Transverse colon (tissue), 4 donors: ENCODE measurements around the gene AKAP13.
A peak's percentile ranks its signal among the peaks of the same experiment; 100 is the strongest.

Source experiments
- CTCF ChIP-seq, 5 experiments: fragments of 200-600 bp in 3 of 5; fragments of 450-650 bp in 2 of 5; sonication (generic) in 3 of 5; IDR thresholded peaks; 1 replicate in 2 of 5; 2 replicates in 3 of 5; pipeline ENCODE4 v1.5.1; 2016 to 2017; ENCODE audit warnings: antibody characterized with exemption in 5 of 5, inconsistent platforms in 3 of 5, mild to moderate bottlenecking in 2 of 5, moderate library complexity in 1 of 5
- POLR2AphosphoS5 ChIP-seq, 3 donors: sonication (generic); formaldehyde crosslinking; IDR thresholded peaks; one replicate each; pipeline ENCODE4 v1.6.1; 2016; ENCODE audit warnings: antibody characterized with exemption in 3 of 3

- TF ChIP-seq CTCF (IDR thresholded peaks at IDR 0.05) (peak in 3 of 5 experiments; percentile 6 to 45 (median 11)), POLR2AphosphoS5 (IDR thresholded peaks at IDR 0.05) (peak; percentile 65 to 87 (median 83))
Measured at GRCh38 chr15:85579957-85580694, 199.7 kb downstream of the AKAP13 start.
